CD4-positive, alpha-beta memory T cell (primary cell): Measurements from ENCODE around the gene ARIH2. TPM values are rescaled to one million over a fixed set of nuclear protein-coding genes. Genes with fewer than 3 reads are reported as not detected.

ENCODE experiments used
- CTCF ChIA-PET: fragments of 350-600 bp; sonication (Branson Sonifier 250); formaldehyde crosslinking; loops from one replicate; lab custom pipeline; 2021; ENCODE audit warnings: inconsistent platforms; ENCODE audit not compliant: partially characterized antibody; lab: Charles Lee
- POLR2A ChIA-PET: fragments of 350-600 bp; sonication (Branson Sonifier 250); formaldehyde crosslinking; loops from one replicate; lab custom pipeline; 2021; ENCODE audit not compliant: partially characterized antibody; lab: Charles Lee
- DNase-seq, 5 donors: peaks; one replicate each; pipeline versions ENCODE4 v3.0.0 to v3.0.0-alpha.2; 2020 to 2022; ENCODE audit warnings: mixed read lengths in 1 of 5
- H3K27ac ChIP-seq: one replicate; pipeline ENCODE4 v1.7.0; 2013; ENCODE audit warnings: low read depth, low read length
- H3K27me3 ChIP-seq: 2 replicates; pipeline ENCODE4 v1.7.0; 2013; ENCODE audit warnings: mild to moderate bottlenecking, low read length, moderate library complexity; ENCODE audit not compliant: insufficient read depth
- H3K36me3 ChIP-seq: 2 replicates; pipeline ENCODE4 v1.7.0; 2013; ENCODE audit warnings: mild to moderate bottlenecking, low read length, moderate library complexity; ENCODE audit not compliant: insufficient read depth
- H3K4me1 ChIP-seq: 2 replicates; pipeline ENCODE4 v1.7.0; 2013; ENCODE audit warnings: mild to moderate bottlenecking, low read length, moderate library complexity; ENCODE audit not compliant: insufficient read depth
- H3K4me3 ChIP-seq, 2 donors: one replicate each; pipeline ENCODE4 v1.7.0; 2013; ENCODE audit warnings: low read length in 2 of 2, mild to moderate bottlenecking in 1 of 2
- H3K9me3 ChIP-seq, 2 donors: one replicate each; pipeline ENCODE4 v1.7.0; 2013; ENCODE audit warnings: low read length in 2 of 2, control low read depth in 1 of 2; ENCODE audit not compliant: control insufficient read depth in 1 of 2
- H3K27ac Mint-ChIP-seq, 7 donors: one replicate each; pipeline ENCODE4 v1.8.0; 2020 to 2021; ENCODE audit warnings: mixed read lengths in 7 of 7, mild to moderate bottlenecking in 6 of 7, inconsistent platforms in 3 of 7, moderate library complexity in 3 of 7
- H3K27me3 Mint-ChIP-seq, 2 donors: one replicate each; pipeline ENCODE4 v1.8.0; 2020 to 2021; ENCODE audit warnings: mixed read lengths in 2 of 2
- H3K36me3 Mint-ChIP-seq, 2 donors: one replicate each; pipeline ENCODE4 v1.8.0; 2020 to 2021; ENCODE audit warnings: mixed read lengths in 2 of 2, inconsistent platforms in 1 of 2, mild to moderate bottlenecking in 1 of 2
- H3K4me1 Mint-ChIP-seq, 4 donors: one replicate each; pipeline ENCODE4 v1.8.0; 2020 to 2021; ENCODE audit warnings: mixed read lengths in 4 of 4, mild to moderate bottlenecking in 1 of 4
- H3K4me3 Mint-ChIP-seq, 8 donors: one replicate each; pipeline ENCODE4 v1.8.0; 2020 to 2021; ENCODE audit warnings: mixed read lengths in 8 of 8, mild to moderate bottlenecking in 7 of 8, moderate library complexity in 6 of 8, inconsistent platforms in 3 of 8
- H3K9me3 Mint-ChIP-seq, 8 donors: one replicate each; pipeline ENCODE4 v1.8.0; 2020 to 2021; ENCODE audit warnings: mixed read lengths in 8 of 8, mild to moderate bottlenecking in 5 of 8, inconsistent platforms in 3 of 8, moderate library complexity in 1 of 8
- intact Hi-C: fragments of 100-400 bp; cut with micrococcal nuclease; formaldehyde crosslinking; loops from one replicate; pipeline ENCODE4 v1.15.1; 2023
- polyA plus RNA-seq, 2 donors: library from polyadenylated mRNA; unstranded; fragments of 300-500 nt; fragmentation: Illumina TruSeq; gene quantifications; one replicate each; pipeline ENCODE4 v1.2.3, GENCODE V29; 2021
- total RNA-seq, 2 experiments: library from RNA; stranded (reverse); gene quantifications; one replicate each; pipeline ENCODE4 v1.2.3, GENCODE V29; 2021

The ARIH2 gene
- total and polyA plus RNA-seq, 4 experiments from 2014 or later = 109 to 153 (median 145) TPM

- H3K4me1 ChIP-seq = peaks cover 44% of the 10 kb centered on the region
- no peaks in the 10 kb centered on the region for H3K27me3 Mint-ChIP-seq
- H3K9me3 ChIP-seq = no peaks in the 10 kb centered on the region
- peaks cover 26 to 79% (median 43%) of the 10 kb centered on the region in 4 donors for H3K4me1 Mint-ChIP-seq
- no peaks in the 10 kb centered on the region for H3K27me3 ChIP-seq
- ChIA-PET CTCF (interaction anchor here (11.0 to 15.4 kb wide), 2 partner anchors 15 to 35 kb away, joined by 173 to 216 read pairs; partner anchors contain the start of genes P4HTM and WDR6), POLR2A (interaction anchor here (1.1 to 17.6 kb wide), 3 partner anchors 14 to 96 kb away, joined by 3 to 629 read pairs (median 377); partner anchors contain the start of genes DALRD3, P4HTM, USP19 and WDR6)
- peaks cover 0 to 4% (median 0%) of the 10 kb centered on the region in 8 donors for H3K9me3 Mint-ChIP-seq
- H3K36me3 Mint-ChIP-seq = peaks cover 21 to 48% of the 10 kb centered on the region in 2 donors
- no peak overlapping the region for H3K27ac ChIP-seq
- peak overlapping the region in 3 of 7 donors; percentile 47 to 93 (median 51) for H3K27ac Mint-ChIP-seq
- DNase-seq = no peak
- H3K36me3 ChIP-seq = peaks cover 38% of the 10 kb centered on the region
- peak overlapping the region in 1 of 8 donors; percentile 12 for H3K4me3 Mint-ChIP-seq
- intact Hi-C loops = loop anchor here (5.0 to 10.0 kb wide), 2 partner anchors 127 to 320 kb away; partner anchors contain the start of genes SLC25A20 and USP4
- H3K4me3 ChIP-seq = no peak overlapping the region
These were observed 105.8 kb downstream of the ARIH2 start for GRCh38 chr3:49024449-49024848.

- Histone ChIP-seq H3K9me3 (no peaks in the 10 kb centered on the region), H3K27me3 (no peaks in the 10 kb centered on the region), H3K27ac (no peak overlapping the region), H3K36me3 (peaks cover 38% of the 10 kb centered on the region), H3K4me1 (peaks cover 40% of the 10 kb centered on the region), H3K4me3 (no peak overlapping the region)
- H3K4me1 Mint-ChIP-seq = peaks cover 25 to 78% (median 40%) of the 10 kb centered on the region in 4 donors
- DNase-seq = no peak
- H3K9me3 Mint-ChIP-seq = peaks cover 0 to 4% (median 0%) of the 10 kb centered on the region in 8 donors
- intact Hi-C loops = loop anchor here (5.0 to 10.0 kb wide), 2 partner anchors 132 to 320 kb away; partner anchors contain the start of gene USP4
- peaks cover 21 to 54% of the 10 kb centered on the region in 2 donors for H3K36me3 Mint-ChIP-seq
- H3K27ac Mint-ChIP-seq = peak overlapping the region in 4 of 7 donors; percentile 51 to 94 (median 89)
- ChIA-PET POLR2A (interaction anchor here (1.1 to 17.6 kb wide), 4 partner anchors 14 to 96 kb away, joined by 3 to 629 read pairs (median 190); partner anchors contain the start of genes DALRD3, P4HTM, USP19 and WDR6), CTCF (interaction anchor here (11.0 to 15.4 kb wide), 2 partner anchors 15 to 36 kb away, joined by 173 to 216 read pairs; partner anchors contain the start of genes P4HTM and WDR6)
- H3K4me3 Mint-ChIP-seq = peak overlapping the region in 3 of 8 donors; percentile 10 to 55 (median 35)
- H3K27me3 Mint-ChIP-seq = no peaks in the 10 kb centered on the region
These were observed 106.6 kb downstream of the ARIH2 start for GRCh38 chr3:49025005-49025792.

- peaks cover 23 to 73% (median 37%) of the 10 kb centered on the region in 4 donors for H3K4me1 Mint-ChIP-seq
- Histone ChIP-seq H3K27me3 (no peaks in the 10 kb centered on the region), H3K4me1 (peaks cover 34% of the 10 kb centered on the region), H3K36me3 (peaks cover 38% of the 10 kb centered on the region), H3K27ac (no peak overlapping the region), H3K9me3 (no peaks in the 10 kb centered on the region), H3K4me3 (no peak overlapping the region)
- no peaks in the 10 kb centered on the region for H3K27me3 Mint-ChIP-seq
- intact Hi-C loops = loop anchor here (5.0 to 10.0 kb wide), 2 partner anchors 131 to 319 kb away; partner anchors contain the start of gene USP4
- peak overlapping the region in 3 of 7 donors; percentile 86 to 94 (median 92) for H3K27ac Mint-ChIP-seq
- DNase-seq = no peak
- H3K4me3 Mint-ChIP-seq = peak overlapping the region in 2 of 8 donors; percentile 35 to 46
- ChIA-PET POLR2A (interaction anchor here (0.8 to 17.6 kb wide), 7 partner anchors 15 to 315 kb away, joined by 3 to 629 read pairs (median 4); partner anchors contain the start of genes DALRD3, P4HTM, QRICH1 and USP19), CTCF (interaction anchor here (4.1 to 15.4 kb wide), 3 partner anchors 16 to 37 kb away, joined by 61 to 216 read pairs (median 173); partner anchors contain the start of genes P4HTM and WDR6)
- H3K9me3 Mint-ChIP-seq = peaks cover 0 to 4% (median 0%) of the 10 kb centered on the region in 8 donors
- H3K36me3 Mint-ChIP-seq = peaks cover 21 to 59% of the 10 kb centered on the region in 2 donors
These were observed 107.3 kb downstream of the ARIH2 start for GRCh38 chr3:49025793-49026520.

- peak overlapping the region in 1 of 8 donors; percentile 35 for H3K4me3 Mint-ChIP-seq
- H3K4me1 Mint-ChIP-seq = peaks cover 21 to 69% (median 34%) of the 10 kb centered on the region in 4 donors
- H3K27ac Mint-ChIP-seq = peak overlapping the region in 5 of 7 donors; percentile 57 to 94 (median 76)
- CTCF ChIA-PET = interaction anchor here (4.1 kb wide), 1 partner anchor 38 kb away, joined by 61 read pairs; the partner anchor contains the start of gene P4HTM
- POLR2A ChIA-PET = interaction anchor here (0.8 to 17.6 kb wide), 6 partner anchors 16 to 314 kb away, joined by 3 to 629 read pairs (median 5); partner anchors contain the start of genes DALRD3, P4HTM, QRICH1 and USP19
- DNase-seq = no peak
- peaks cover 42% of the 10 kb centered on the region for H3K36me3 ChIP-seq
- peaks cover 26 to 59% of the 10 kb centered on the region in 2 donors for H3K36me3 Mint-ChIP-seq
- peaks cover 34% of the 10 kb centered on the region for H3K4me1 ChIP-seq
- H3K27me3 Mint-ChIP-seq = no peaks in the 10 kb centered on the region
- H3K27ac ChIP-seq = no peak overlapping the region
- peaks cover 0 to 4% (median 0%) of the 10 kb centered on the region in 8 donors for H3K9me3 Mint-ChIP-seq
- H3K27me3 ChIP-seq = no peaks in the 10 kb centered on the region
- intact Hi-C loops = loop anchor here (5.0 to 10.0 kb wide), 2 partner anchors 131 to 318 kb away; partner anchors contain the start of gene USP4
- H3K4me3 ChIP-seq = no peak overlapping the region
- H3K9me3 ChIP-seq = no peaks in the 10 kb centered on the region
These were observed 107.9 kb downstream of the ARIH2 start for GRCh38 chr3:49026536-49026935.

GRCh38 chr3:49027634-49028033 is 109.0 kb downstream of the ARIH2 start:
- Mint-ChIP-seq H3K27me3 (no peaks in the 10 kb centered on the region), H3K27ac (peak overlapping the region; percentile 94 to 100 (median 99)), H3K4me1 (peaks cover 21 to 65% (median 30%) of the 10 kb centered on the region in 4 donors), H3K36me3 (peaks cover 35 to 66% of the 10 kb centered on the region in 2 donors), H3K9me3 (peaks cover 0 to 4% (median 0%) of the 10 kb centered on the region in 8 donors), H3K4me3 (no peak overlapping the region)
- DNase-seq = no peak
- Histone ChIP-seq H3K9me3 (no peaks in the 10 kb centered on the region), H3K36me3 (peaks cover 53% of the 10 kb centered on the region), H3K4me1 (peaks cover 32% of the 10 kb centered on the region), H3K27ac (peak overlapping the region; percentile 93), H3K4me3 (no peak overlapping the region), H3K27me3 (no peaks in the 10 kb centered on the region)
- POLR2A ChIA-PET = interaction anchor here (0.6 to 17.6 kb wide), 3 partner anchors 12 to 36 kb away, joined by 4 to 629 read pairs (median 377); partner anchors contain the start of genes DALRD3, P4HTM and WDR6
- intact Hi-C loops = loop anchor here (2.0 to 10.0 kb wide), 3 partner anchors 65 to 317 kb away; partner anchors contain the start of gene USP4
- CTCF ChIA-PET = interaction anchor here (4.1 kb wide), 1 partner anchor 39 kb away, joined by 61 read pairs; the partner anchor contains the start of gene P4HTM

GRCh38 chr3:49028298-49028672 is 109.6 kb downstream of the ARIH2 start:
- peak overlapping the region in 1 of 2 donors; percentile 77 for H3K4me3 ChIP-seq
- no peaks in the 10 kb centered on the region for H3K27me3 ChIP-seq
- H3K4me3 Mint-ChIP-seq = peak overlapping the region; percentile 90 to 97 (median 92)
- peaks cover 39 to 66% of the 10 kb centered on the region in 2 donors for H3K36me3 Mint-ChIP-seq
- DNase-seq = no peak
- peak overlapping the region; percentile 93 for H3K27ac ChIP-seq
- peaks cover 0 to 4% (median 0%) of the 10 kb centered on the region in 8 donors for H3K9me3 Mint-ChIP-seq
- no peaks in the 10 kb centered on the region for H3K9me3 ChIP-seq
- ChIA-PET CTCF (interaction anchor here (1.7 to 4.1 kb wide), 3 partner anchors 21 to 66 kb away, joined by 6 to 61 read pairs (median 11); partner anchors contain the start of genes P4HTM, QRICH1 and WDR6), POLR2A (interaction anchor here (0.6 to 17.6 kb wide), 10 partner anchors 9 to 442 kb away, joined by 3 to 629 read pairs (median 4); partner anchors contain the start of genes DAG1, DALRD3, P4HTM and QRICH1)
- no peaks in the 10 kb centered on the region for H3K27me3 Mint-ChIP-seq
- H3K36me3 ChIP-seq = peaks cover 53% of the 10 kb centered on the region
- intact Hi-C loops = loop anchor here (2.0 to 10.0 kb wide), 3 partner anchors 65 to 317 kb away; partner anchors contain the start of gene USP4
- peaks cover 18 to 59% (median 24%) of the 10 kb centered on the region in 4 donors for H3K4me1 Mint-ChIP-seq
- peak overlapping the region; percentile 94 to 100 (median 99) for H3K27ac Mint-ChIP-seq
- H3K4me1 ChIP-seq = peaks cover 25% of the 10 kb centered on the region
